HEK293 (cell line): Measurements from ENCODE around the gene SYNCRIP.

ENCODE experiments used
- CTCF ChIA-PET: fragments of 350-600 bp; formaldehyde crosslinking; extraction: SDS; loops from one replicate; lab custom pipeline; 2021; ENCODE audit warnings: antibody characterized with exemption; lab: Yijun Ruan, JAX
- POLR2A ChIA-PET: fragments of 300-600 bp; formaldehyde crosslinking; extraction: SDS; loops from one replicate; lab custom pipeline; 2020; ENCODE audit warnings: antibody characterized with exemption, inconsistent platforms; lab: Yijun Ruan, JAX
- H3K27ac ChIP-seq: fragments of 200-500 bp; sonication (Bioruptor generic); 2 replicates; pipeline ENCODE4 v1.5.1; 2014; ENCODE audit warnings: low read depth, low read length, control low read depth, inconsistent platforms; ENCODE audit errors: extremely low read depth
- H3K36me3 ChIP-seq, 2 experiments: fragments of 200-500 bp in 1 of 2; sonication (Bioruptor generic) in 1 of 2; 1 replicate in 1 of 2; 2 replicates in 1 of 2; pipeline ENCODE4 v1.5.1; 2014 to 2017; ENCODE audit warnings: inconsistent platforms in 2 of 2, low read length in 2 of 2; ENCODE audit not compliant: control insufficient read depth in 2 of 2, insufficient read depth in 1 of 2
- H3K4me1 ChIP-seq: fragments of 200-500 bp; sonication (Bioruptor generic); 2 replicates; pipeline ENCODE4 v1.5.1; 2014; ENCODE audit warnings: mild to moderate bottlenecking, low read length, inconsistent platforms; ENCODE audit not compliant: control insufficient read depth, insufficient read depth
- H3K4me3 ChIP-seq: 2 replicates; pipeline ENCODE4 v1.5.1; 2011; ENCODE audit warnings: low read depth, mild to moderate bottlenecking, control low read depth, low read length, moderate library complexity
- H3K9me3 ChIP-seq: fragments of 200-500 bp; sonication (Bioruptor generic); 2 replicates; pipeline ENCODE4 v1.5.1; 2014; ENCODE audit warnings: low read depth, low read length, inconsistent platforms; ENCODE audit not compliant: control insufficient read depth, insufficient read depth
- EGR2 ChIP-seq: fragments of 450-650 bp; formaldehyde crosslinking; IDR thresholded peaks from 2 replicates; pipeline ENCODE4 v1.5.1; 2016; ENCODE audit warnings: low read depth, missing biosample characterization, missing genetic modification characterization
- GLI2 ChIP-seq: fragments of 450-650 bp; formaldehyde crosslinking; IDR thresholded peaks from 2 replicates; pipeline ENCODE4; 2017; ENCODE audit warnings: missing biosample characterization, missing genetic modification characterization, low read depth, borderline replicate concordance
- IKZF3 ChIP-seq: fragments of 450-650 bp; IDR thresholded peaks from 2 replicates; pipeline ENCODE4 v1.5.0; 2018; ENCODE audit warnings: missing biosample characterization, mild to moderate bottlenecking, missing genetic modification characterization, moderate library complexity
- KLF1 ChIP-seq: fragments of 450-650 bp; formaldehyde crosslinking; IDR thresholded peaks from 2 replicates; pipeline ENCODE4 v1.5.1; 2016; ENCODE audit warnings: missing biosample characterization, missing genetic modification characterization
- KLF10 ChIP-seq: fragments of 450-650 bp; IDR thresholded peaks from 2 replicates; pipeline ENCODE4 v1.5.1; 2018; ENCODE audit warnings: missing biosample characterization, mild to moderate bottlenecking, missing genetic modification characterization
- MZF1 ChIP-seq: fragments of 450-650 bp; formaldehyde crosslinking; IDR thresholded peaks from 2 replicates; pipeline ENCODE4 v1.5.1; 2017; ENCODE audit warnings: missing biosample characterization, missing genetic modification characterization, borderline replicate concordance
- PATZ1 ChIP-seq: fragments of 450-650 bp; formaldehyde crosslinking; IDR thresholded peaks from 2 replicates; pipeline ENCODE4 v1.5.1; 2016; ENCODE audit warnings: missing biosample characterization, missing genetic modification characterization
- PRDM6 ChIP-seq: fragments of 450-650 bp; formaldehyde crosslinking; IDR thresholded peaks from 2 replicates; pipeline ENCODE4 v1.5.1; 2017; ENCODE audit warnings: missing biosample characterization, missing genetic modification characterization
- ZFHX2 ChIP-seq: fragments of 450-650 bp; formaldehyde crosslinking; conservative IDR thresholded peaks from 2 replicates; pipeline ENCODE4 v1.5.1; 2016; ENCODE audit warnings: missing biosample characterization, missing genetic modification characterization
- ZNF2 ChIP-seq: fragments of 450-650 bp; formaldehyde crosslinking; IDR thresholded peaks from 2 replicates; pipeline ENCODE4 v1.5.1; 2016; ENCODE audit warnings: missing biosample characterization, missing genetic modification characterization
- ZNF416 ChIP-seq: fragments of 450-650 bp; formaldehyde crosslinking; IDR thresholded peaks from 2 replicates; pipeline ENCODE4 v1.5.1; 2016; ENCODE audit warnings: missing biosample characterization, missing genetic modification characterization
- ZNF510 ChIP-seq: fragments of 450-650 bp; formaldehyde crosslinking; IDR thresholded peaks from 2 replicates; pipeline ENCODE4 v1.5.1; 2018; ENCODE audit warnings: mild to moderate bottlenecking, missing genetic modification characterization, missing biosample characterization; ENCODE audit not compliant: insufficient replicate concordance
- ZNF513 ChIP-seq: fragments of 450-650 bp; IDR thresholded peaks from 2 replicates; pipeline ENCODE4 v1.5.1; 2018; ENCODE audit warnings: missing biosample characterization, missing genetic modification characterization
- ZNF521 ChIP-seq: fragments of 450-650 bp; formaldehyde crosslinking; IDR thresholded peaks from 2 replicates; pipeline ENCODE4 v1.5.1; 2017; ENCODE audit warnings: missing biosample characterization, mild to moderate bottlenecking, missing genetic modification characterization
- ZNF654 ChIP-seq: fragments of 450-650 bp; formaldehyde crosslinking; IDR thresholded peaks from 2 replicates; pipeline ENCODE4 v1.5.1; 2016; ENCODE audit warnings: low read depth, missing biosample characterization, missing genetic modification characterization
- ZNF660 ChIP-seq: fragments of 450-650 bp; IDR thresholded peaks from 2 replicates; pipeline ENCODE4 v1.5.1; 2018; ENCODE audit warnings: missing biosample characterization, mild to moderate bottlenecking, missing genetic modification characterization
- ZNF707 ChIP-seq: fragments of 450-650 bp; formaldehyde crosslinking; IDR thresholded peaks from 2 replicates; pipeline ENCODE4 v1.5.1; 2016; ENCODE audit warnings: missing biosample characterization, missing genetic modification characterization
- ZNF837 ChIP-seq: fragments of 450-650 bp; formaldehyde crosslinking; IDR thresholded peaks from 2 replicates; pipeline ENCODE4 v1.5.1; 2016; ENCODE audit warnings: missing biosample characterization, missing genetic modification characterization
- TF ChIP-seq, protein P1 (sequence below): fragments of 450-650 bp; formaldehyde crosslinking; IDR thresholded peaks from 2 replicates; pipeline ENCODE4 v1.5.1; 2016; ENCODE audit warnings: missing biosample characterization, missing genetic modification characterization
- TF ChIP-seq, protein P2 (sequence below): fragments of 450-650 bp; formaldehyde crosslinking; IDR thresholded peaks from 2 replicates; pipeline ENCODE4 v1.5.1; 2016; ENCODE audit warnings: missing biosample characterization, missing genetic modification characterization, low read depth
- TF ChIP-seq, protein P3 (sequence below): fragments of 450-650 bp; formaldehyde crosslinking; IDR thresholded peaks from 2 replicates; pipeline ENCODE4 v1.5.1; 2016; ENCODE audit warnings: missing biosample characterization, missing genetic modification characterization

The SYNCRIP gene

DNA sequence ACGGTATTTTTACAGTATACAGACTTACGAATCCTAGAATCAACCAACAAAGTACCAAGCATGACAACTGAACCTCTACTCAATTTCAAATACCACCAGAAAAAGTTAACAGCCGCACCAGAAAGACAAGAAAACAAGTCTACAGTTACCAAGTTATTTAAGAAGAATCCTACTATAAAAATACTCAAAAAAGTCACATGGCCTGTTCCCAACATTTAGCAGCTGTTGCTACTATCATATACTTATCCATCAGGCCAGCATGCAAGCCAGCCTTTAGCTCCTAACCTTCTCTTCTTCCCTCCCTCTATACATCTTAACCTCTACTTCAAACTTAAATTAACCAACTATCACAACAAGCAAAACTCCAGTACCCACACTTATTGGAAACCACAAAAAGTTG, 1.9 kb downstream of the SYNCRIP start:
- peaks cover 41 to 58% of the 10 kb centered on the region in 2 experiments for H3K36me3 ChIP-seq
- TF ChIP-seq ZNF521 (tag by site-specific recombination) = no peak
- TF ChIP-seq, protein P1, sequence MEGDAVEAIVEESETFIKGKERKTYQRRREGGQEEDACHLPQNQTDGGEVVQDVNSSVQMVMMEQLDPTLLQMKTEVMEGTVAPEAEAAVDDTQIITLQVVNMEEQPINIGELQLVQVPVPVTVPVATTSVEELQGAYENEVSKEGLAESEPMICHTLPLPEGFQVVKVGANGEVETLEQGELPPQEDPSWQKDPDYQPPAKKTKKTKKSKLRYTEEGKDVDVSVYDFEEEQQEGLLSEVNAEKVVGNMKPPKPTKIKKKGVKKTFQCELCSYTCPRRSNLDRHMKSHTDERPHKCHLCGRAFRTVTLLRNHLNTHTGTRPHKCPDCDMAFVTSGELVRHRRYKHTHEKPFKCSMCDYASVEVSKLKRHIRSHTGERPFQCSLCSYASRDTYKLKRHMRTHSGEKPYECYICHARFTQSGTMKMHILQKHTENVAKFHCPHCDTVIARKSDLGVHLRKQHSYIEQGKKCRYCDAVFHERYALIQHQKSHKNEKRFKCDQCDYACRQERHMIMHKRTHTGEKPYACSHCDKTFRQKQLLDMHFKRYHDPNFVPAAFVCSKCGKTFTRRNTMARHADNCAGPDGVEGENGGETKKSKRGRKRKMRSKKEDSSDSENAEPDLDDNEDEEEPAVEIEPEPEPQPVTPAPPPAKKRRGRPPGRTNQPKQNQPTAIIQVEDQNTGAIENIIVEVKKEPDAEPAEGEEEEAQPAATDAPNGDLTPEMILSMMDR (tag by site-specific recombination) = no peak
- TF ChIP-seq PATZ1 = no peak
- 0 out of 2 replicates have a peak, but pooled peaks have one; percentile 36 for TF ChIP-seq ZNF2 (tag by site-specific recombination)
- no peak for TF ChIP-seq KLF1
- TF ChIP-seq ZNF416 (tag by site-specific recombination) = no peak
- no peak for TF ChIP-seq MZF1 (tag by site-specific recombination)
- TF ChIP-seq ZNF513 (tag by site-specific recombination) = no peak
- 0 out of 2 replicates have a peak, but pooled peaks have one; percentile 1 for TF ChIP-seq ZNF654 (tag by site-specific recombination)
- no peak for TF ChIP-seq GLI2
- no peak for TF ChIP-seq ZNF837 (tag by site-specific recombination)
- H3K27ac ChIP-seq = no peak overlapping the region
- H3K9me3 ChIP-seq = no peaks in the 10 kb centered on the region
- H3K4me3 ChIP-seq = peak overlapping the region; percentile 79
- CTCF ChIA-PET = interaction anchor here (0.7 to 2.9 kb wide), 4 partner anchors 9 to 41 kb away, joined by 3 to 13 read pairs (median 4); no protein-coding TSS in a partner anchor
- POLR2A ChIA-PET = interaction anchor here (0.7 to 9.8 kb wide), 3 partner anchors 31 to 45 kb away, joined by 3 to 510 read pairs (median 3); no protein-coding TSS in a partner anchor
- H3K4me1 ChIP-seq = peaks cover 3% of the 10 kb centered on the region; the same call in 1 of the 2 replicates

DNA sequence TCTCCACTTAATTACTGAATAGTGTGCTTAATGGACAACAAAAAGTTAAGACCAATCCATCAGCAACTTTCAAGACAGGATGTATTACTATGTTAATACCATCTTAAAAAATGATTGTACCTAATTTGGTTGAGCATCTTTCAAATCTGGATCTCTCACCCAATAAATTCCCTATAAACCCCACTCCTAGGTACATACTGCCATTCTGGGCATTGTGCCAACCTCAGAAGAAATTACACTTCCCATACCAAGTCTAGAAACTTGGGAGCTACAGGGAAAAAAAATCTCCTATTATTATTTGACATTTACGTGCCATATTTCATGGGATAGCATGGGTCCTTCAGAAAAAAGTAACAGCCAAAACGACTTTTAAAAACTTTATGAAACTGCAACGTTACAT, 5.1 kb downstream of the SYNCRIP start:
- H3K36me3 ChIP-seq = peaks cover 59 to 88% of the 10 kb centered on the region in 2 experiments
- TF ChIP-seq, protein P2, sequence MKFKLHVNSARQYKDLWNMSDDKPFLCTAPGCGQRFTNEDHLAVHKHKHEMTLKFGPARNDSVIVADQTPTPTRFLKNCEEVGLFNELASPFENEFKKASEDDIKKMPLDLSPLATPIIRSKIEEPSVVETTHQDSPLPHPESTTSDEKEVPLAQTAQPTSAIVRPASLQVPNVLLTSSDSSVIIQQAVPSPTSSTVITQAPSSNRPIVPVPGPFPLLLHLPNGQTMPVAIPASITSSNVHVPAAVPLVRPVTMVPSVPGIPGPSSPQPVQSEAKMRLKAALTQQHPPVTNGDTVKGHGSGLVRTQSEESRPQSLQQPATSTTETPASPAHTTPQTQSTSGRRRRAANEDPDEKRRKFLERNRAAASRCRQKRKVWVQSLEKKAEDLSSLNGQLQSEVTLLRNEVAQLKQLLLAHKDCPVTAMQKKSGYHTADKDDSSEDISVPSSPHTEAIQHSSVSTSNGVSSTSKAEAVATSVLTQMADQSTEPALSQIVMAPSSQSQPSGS = no peak
- TF ChIP-seq ZNF707 = peak; percentile 87
- no peak for TF ChIP-seq ZFHX2 (tag by site-specific recombination)
- TF ChIP-seq, protein P3, sequence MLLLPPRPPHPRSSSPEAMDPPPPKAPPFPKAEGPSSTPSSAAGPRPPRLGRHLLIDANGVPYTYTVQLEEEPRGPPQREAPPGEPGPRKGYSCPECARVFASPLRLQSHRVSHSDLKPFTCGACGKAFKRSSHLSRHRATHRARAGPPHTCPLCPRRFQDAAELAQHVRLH (tag by site-specific recombination) = no peak
- no peak for TF ChIP-seq ZNF510
- 0 out of 2 replicates have a peak, but pooled peaks have one; percentile 19 for TF ChIP-seq KLF10 (tag by site-specific recombination)
- 0 out of 2 replicates have a peak, but pooled peaks have one; percentile 40 for TF ChIP-seq ZNF660
- TF ChIP-seq EGR2 (tag by site-specific recombination) = no peak
- peak; percentile 77 for TF ChIP-seq PRDM6 (tag by site-specific recombination)
- peak; percentile 58; the same call in 1 of the 2 replicates for TF ChIP-seq IKZF3 (tag by site-specific recombination)
- TF ChIP-seq, all 188 proteins: peak for 5
- POLR2A ChIA-PET = interaction anchor here (9.8 kb wide), 1 partner anchor 39 kb away, joined by 510 read pairs; no protein-coding TSS in a partner anchor
- Histone ChIP-seq H3K9me3 (no peaks in the 10 kb centered on the region), H3K4me3 (no peak overlapping the region), H3K27ac (no peak overlapping the region), H3K4me1 (peaks cover 3% of the 10 kb centered on the region; the same call in 1 of the 2 replicates)
- CTCF ChIA-PET = no interaction called here
